Measurements from ENCODE around the gene ACE.

ACE gene

GRCh38 chr17:63534078-63534570 is 57.3 kb downstream of the ACE start:
- in situ Hi-C loops (cut with HindIII; ENCODE audit: low pct_unique_long_range_greater_than_20kb, low sequenced_read_pairs) = no loop called here

DNA sequence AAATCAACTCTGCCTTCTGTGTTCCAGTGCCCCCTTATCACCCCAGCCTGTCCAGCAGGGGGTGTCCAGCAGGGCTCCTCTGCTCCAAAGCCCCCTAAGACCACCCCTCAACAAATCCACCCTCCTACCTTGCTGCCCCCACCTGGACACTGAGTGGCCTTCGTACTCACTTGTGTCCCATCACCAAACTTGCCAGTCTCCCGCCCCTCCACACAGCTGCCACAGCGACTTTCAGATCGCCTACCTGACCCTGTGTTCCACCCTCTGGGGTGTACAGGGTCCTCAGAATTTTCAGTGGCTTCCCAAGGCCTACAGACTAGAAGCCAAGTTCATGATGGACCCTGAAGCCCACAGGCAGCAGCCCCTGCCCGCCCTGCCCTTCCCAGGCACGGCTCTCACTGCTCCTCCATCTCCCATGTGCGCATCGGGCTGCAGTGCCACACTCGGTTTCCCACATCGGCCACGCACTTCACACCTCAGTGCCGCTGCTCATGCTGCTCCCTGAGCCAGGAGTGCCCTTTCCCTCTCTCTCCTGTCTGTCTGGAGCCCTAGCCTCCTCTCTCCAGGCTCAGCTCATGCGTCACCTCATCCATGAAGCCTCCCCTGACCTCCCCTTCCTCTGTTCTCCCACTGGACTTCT is 58.1 kb downstream of the ACE start:
- no peak for TF ChIP-seq JUND (IDR thresholded peaks at IDR 0.05; ENCODE audit: low read depth)
- in situ Hi-C loops (cut with HindIII; ENCODE audit: low pct_unique_long_range_greater_than_20kb, low sequenced_read_pairs) = no loop called here
- DNase-seq (ENCODE audit: low read depth in 1 of 2, low spot score in 1 of 2) = no peak

More at GRCh38 chr17:63534078-63534570, 57.3 kb downstream of the ACE start:
- DNase-seq (ENCODE audit: low read depth in 1 of 2, low spot score in 1 of 2) = no peak
- no peak for TF ChIP-seq JUND (IDR thresholded peaks at IDR 0.05; ENCODE audit: low read depth)

- in situ Hi-C loops (cut with HindIII; ENCODE audit: low pct_unique_long_range_greater_than_20kb, low sequenced_read_pairs) = no loop called here
- no peak for TF ChIP-seq JUND (IDR thresholded peaks at IDR 0.05; ENCODE audit: low read depth)
- DNase-seq (ENCODE audit: low read depth in 1 of 2, low spot score in 1 of 2) = no peak
Observed at GRCh38 chr17:63535640-63536039, 58.8 kb downstream of the ACE start.

DNA sequence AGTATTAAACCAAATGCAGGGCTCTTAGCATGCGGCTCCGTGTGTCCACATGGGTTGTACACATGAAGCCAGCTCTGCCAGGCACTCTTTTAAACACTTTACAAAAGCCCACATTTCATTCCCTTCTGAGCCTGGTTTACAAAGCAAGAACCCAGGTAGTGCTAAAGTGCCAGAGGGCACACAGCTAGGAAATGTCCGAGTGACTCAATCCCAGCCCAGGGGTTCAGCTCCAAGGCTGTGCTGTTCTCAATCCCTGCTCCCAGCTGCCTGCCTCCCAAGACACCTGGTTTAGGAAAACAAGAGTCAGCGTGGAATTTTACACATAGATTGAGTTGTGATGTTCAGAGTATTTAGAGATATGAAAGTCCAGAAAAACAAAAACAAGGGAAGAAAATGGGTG is 60.1 kb downstream of the ACE start:
- TF ChIP-seq JUND (IDR thresholded peaks at IDR 0.05; ENCODE audit: low read depth) = no peak
- in situ Hi-C loops (cut with HindIII; ENCODE audit: low pct_unique_long_range_greater_than_20kb, low sequenced_read_pairs) = no loop called here
- DNase-seq (ENCODE audit: low read depth in 1 of 2, low spot score in 1 of 2) = no peak

DNA sequence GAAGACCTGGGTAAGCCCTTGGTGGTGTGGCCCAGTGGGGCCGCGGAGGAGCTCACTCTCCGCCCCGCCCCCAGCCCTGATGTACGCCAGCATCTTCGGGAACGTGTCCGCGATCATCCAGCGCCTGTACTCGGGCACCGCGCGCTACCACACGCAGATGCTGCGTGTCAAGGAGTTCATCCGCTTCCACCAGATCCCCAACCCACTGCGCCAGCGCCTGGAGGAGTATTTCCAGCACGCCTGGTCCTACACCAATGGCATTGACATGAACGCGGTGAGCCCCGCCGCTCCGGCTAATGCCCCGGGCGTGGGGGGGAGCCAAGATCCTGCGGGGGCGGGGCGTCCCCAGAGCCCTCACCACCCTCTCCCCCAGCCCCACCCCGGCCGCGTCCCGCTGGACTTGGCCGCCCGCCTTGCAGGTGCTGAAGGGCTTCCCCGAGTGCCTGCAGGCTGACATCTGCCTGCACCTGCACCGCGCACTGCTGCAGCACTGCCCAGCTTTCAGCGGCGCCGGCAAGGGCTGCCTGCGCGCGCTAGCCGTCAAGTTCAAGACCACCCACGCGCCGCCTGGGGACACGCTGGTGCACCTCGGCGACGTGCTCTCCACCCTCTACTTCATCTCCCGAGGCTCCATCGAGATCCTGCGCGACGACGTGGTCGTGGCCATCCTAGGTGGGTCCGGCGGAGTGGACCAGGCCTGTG is 61.3 kb downstream of the ACE start:
- DNase-seq (ENCODE audit: low read depth in 1 of 2, low spot score in 1 of 2) = no peak
- TF ChIP-seq JUND (IDR thresholded peaks at IDR 0.05; ENCODE audit: low read depth) = no peak
- in situ Hi-C loops (cut with HindIII; ENCODE audit: low pct_unique_long_range_greater_than_20kb, low sequenced_read_pairs) = no loop called here

DNA sequence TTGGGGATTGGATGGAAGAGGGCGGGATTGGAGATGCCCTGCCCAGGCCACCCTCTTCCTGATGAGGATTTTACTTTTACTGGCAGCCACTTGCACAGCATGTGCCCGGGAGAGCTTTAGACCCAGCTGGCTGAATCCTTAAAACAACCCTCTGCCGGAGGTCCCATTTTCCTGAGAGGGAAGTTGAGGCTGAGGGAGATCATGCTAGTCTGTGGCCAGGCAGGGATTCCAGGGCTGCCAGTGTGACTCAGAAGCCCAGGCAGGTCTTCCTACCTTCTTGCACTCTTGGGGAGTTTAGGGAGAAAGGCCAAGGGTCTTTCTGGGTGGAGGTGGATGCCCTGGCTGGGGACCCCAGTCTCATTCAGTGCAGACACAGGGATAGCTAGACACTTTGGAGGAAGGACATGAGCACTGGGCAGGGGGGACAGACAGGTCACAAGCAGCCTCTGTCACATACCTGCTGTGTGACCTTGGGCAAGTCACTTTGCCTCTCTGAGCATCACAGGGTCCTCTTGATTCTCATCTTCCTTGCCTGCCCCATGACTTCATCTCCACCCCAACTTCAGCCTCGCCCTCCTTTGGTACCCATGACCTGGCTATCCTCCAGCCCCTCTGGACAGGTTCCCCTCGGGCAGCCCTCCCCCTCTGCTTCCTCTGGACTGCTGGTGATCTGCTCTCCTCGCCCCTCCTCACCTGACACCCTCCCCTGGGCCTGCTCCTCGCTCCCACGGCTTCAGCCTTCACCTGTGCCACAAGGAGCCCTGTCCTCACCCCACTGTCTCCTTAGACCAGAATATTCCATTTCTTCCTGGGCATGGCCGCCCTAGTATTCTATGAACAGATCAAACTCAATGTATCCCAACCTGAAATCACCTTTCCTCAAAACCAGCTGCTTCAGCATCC is 62.1 kb downstream of the ACE start:
- TF ChIP-seq JUND (IDR thresholded peaks at IDR 0.05; ENCODE audit: low read depth) = no peak
- in situ Hi-C loops (cut with HindIII; ENCODE audit: low pct_unique_long_range_greater_than_20kb, low sequenced_read_pairs) = no loop called here

DNA sequence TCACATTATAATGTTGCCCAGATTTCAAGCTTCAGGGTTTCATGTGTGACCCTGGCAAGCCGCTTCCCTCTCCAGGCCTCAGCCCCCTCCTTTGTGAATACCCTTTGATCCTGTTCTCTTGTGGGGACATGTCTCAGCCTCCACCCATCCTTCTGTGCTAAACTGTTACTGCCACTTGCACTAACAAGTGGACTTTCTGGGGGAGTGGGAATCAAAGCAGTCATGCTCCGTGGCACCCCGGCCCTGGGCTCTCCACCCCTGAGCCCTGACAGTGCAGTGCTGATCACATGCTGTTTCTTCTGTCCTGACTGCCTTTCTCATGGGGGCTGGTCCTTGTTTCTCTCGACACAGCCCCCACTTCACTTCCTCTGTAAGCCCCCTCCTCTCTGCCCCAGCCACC is 63.7 kb downstream of the ACE start:
- no peak for DNase-seq (ENCODE audit: low read depth in 1 of 2, low spot score in 1 of 2)
- no peak for TF ChIP-seq JUND (IDR thresholded peaks at IDR 0.05; ENCODE audit: low read depth)
- in situ Hi-C loops (cut with HindIII; ENCODE audit: low pct_unique_long_range_greater_than_20kb, low sequenced_read_pairs) = no loop called here

More for the DNA sequence above, 62.1 kb downstream of the ACE start:
- no peak for DNase-seq (ENCODE audit: low read depth in 1 of 2, low spot score in 1 of 2)

DNA sequence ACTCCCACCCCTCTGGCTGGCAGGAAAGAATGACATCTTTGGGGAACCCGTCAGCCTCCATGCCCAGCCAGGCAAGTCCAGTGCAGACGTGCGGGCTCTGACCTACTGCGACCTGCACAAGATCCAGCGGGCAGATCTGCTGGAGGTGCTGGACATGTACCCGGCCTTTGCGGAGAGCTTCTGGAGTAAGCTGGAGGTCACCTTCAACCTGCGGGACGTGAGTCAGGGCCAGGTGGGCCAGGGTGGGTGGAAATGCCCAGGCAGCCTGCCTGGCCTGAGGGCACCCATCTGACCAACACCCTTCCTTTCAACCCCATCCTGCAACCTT is 65.3 kb downstream of the ACE start:
- TF ChIP-seq JUND (IDR thresholded peaks at IDR 0.05; ENCODE audit: low read depth) = no peak
- no peak for DNase-seq (ENCODE audit: low read depth in 1 of 2, low spot score in 1 of 2)
- in situ Hi-C loops (cut with HindIII; ENCODE audit: low pct_unique_long_range_greater_than_20kb, low sequenced_read_pairs) = no loop called here

DNA sequence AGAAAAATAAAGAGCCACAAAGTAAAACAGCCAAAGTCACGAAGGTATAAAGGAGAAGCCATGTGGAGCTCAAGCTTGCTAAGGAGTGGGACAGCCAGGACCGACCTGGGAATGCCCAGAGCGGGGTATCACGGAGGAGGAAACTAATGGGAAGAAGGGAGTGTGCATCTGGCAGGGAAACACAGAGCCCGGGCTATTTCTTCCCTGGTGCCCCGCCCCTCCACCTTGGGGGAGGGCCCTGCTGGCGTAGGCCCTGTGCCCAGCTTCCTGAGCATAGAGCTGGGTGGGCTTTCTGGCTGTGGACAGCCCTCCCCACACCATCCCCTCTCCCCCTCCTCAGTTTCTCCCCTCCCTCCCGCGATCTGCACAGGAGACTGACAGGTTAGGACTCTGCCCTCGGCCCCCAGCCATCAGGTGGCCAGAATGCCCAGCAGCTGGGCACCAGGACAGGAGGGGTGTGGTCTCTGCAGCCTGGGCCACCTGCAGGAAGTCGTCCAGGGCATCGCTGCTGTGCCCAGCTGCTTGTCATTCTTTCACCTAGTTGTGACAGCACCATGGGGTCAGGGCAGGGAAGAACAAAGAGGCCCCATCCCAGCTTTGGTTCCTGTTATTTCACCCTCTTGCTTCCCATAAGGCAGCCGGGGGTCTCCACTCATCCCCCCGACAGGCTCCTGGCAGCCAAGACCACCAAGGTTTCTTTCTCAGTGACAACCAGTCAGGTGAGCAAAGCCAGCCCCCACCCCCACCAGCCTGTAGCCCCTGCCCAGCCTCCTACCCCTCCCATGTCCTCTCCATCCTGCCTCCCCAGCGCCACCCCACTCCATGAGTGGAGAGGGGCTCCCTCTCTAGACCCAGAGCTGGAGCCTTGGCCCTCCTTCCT is 66.3 kb downstream of the ACE start:
- no peak for DNase-seq (ENCODE audit: low read depth in 1 of 2, low spot score in 1 of 2)
- in situ Hi-C loops (cut with HindIII; ENCODE audit: low pct_unique_long_range_greater_than_20kb, low sequenced_read_pairs) = no loop called here

GRCh38 chr17:63543822-63544420 is 67.1 kb downstream of the ACE start:
- in situ Hi-C loops (cut with HindIII; ENCODE audit: low pct_unique_long_range_greater_than_20kb, low sequenced_read_pairs) = no loop called here
- no peak for DNase-seq (ENCODE audit: low read depth in 1 of 2, low spot score in 1 of 2)
- no peak for TF ChIP-seq JUND (IDR thresholded peaks at IDR 0.05; ENCODE audit: low read depth)

More for the DNA sequence above, 66.3 kb downstream of the ACE start:
- no peak for TF ChIP-seq JUND (IDR thresholded peaks at IDR 0.05; ENCODE audit: low read depth)

DNA sequence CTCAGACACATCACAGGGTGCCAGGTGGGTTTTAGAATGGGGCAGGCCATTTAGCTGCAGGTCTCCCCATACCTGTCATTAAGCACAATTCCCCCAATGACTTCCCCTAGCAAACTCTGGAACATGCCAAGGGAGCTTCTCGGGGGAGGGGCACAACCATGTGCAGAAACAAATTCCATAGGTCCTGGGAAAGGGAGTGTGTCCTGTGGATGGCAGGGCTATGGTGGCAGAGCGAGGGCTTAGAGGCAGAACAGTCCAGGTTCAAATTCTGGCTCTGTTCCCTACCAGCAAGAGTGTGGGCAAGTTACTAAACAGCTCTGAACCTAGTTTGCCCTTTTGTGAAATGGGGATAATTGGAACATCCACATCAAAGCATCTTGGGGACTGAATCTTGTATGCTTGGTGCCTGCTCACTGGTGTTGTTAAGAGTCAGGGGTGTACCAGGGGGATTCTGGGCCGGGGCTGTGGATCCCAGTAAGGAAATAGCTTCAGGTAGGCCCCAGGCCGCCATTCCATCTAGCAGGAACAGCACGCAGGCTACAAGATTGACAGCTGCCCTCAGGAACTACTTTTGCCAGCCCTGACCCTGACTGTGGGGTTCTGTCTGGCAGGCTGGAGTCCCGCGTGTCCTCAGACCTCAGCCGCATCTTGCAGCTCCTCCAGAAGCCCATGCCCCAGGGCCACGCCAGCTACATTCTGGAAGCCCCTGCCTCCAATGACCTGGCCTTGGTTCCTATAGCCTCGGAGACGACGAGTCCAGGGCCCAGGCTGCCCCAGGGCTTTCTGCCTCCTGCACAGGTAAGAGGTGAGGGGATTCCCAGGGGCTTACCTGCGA is 67.8 kb downstream of the ACE start:
- TF ChIP-seq JUND (IDR thresholded peaks at IDR 0.05; ENCODE audit: low read depth) = no peak
- in situ Hi-C loops (cut with HindIII; ENCODE audit: low pct_unique_long_range_greater_than_20kb, low sequenced_read_pairs) = no loop called here
- no peak for DNase-seq (ENCODE audit: low read depth in 1 of 2, low spot score in 1 of 2)
